Loucy (cell line): ENCODE measurements around the gene TMEM126A.

Experiments
- H2AFZ ChIP-seq: fragments of 200-600 bp; sonication (generic); 2 replicates; pipeline ENCODE4 v1.6.0; 2016; ENCODE audit warnings: antibody characterized with exemption, mild to moderate bottlenecking, low read length, moderate library complexity
- H3F3A ChIP-seq: fragments of 200-600 bp; 2 replicates; pipeline ENCODE4 v1.6.0; 2016; ENCODE audit warnings: antibody characterized with exemption, low read depth, mild to moderate bottlenecking
- H3K27me3 ChIP-seq: fragments of 200-600 bp; sonication (generic); 2 replicates; pipeline ENCODE4 v1.6.1; 2014; ENCODE audit warnings: low read length, mild to moderate bottlenecking; ENCODE audit not compliant: insufficient read depth, poor library complexity, severe bottlenecking
- H3K36me3 ChIP-seq: fragments of 200-600 bp; sonication (generic); 2 replicates; pipeline ENCODE4 v1.6.1; 2016; ENCODE audit warnings: low read length; ENCODE audit not compliant: insufficient read depth
- H3K4me1 ChIP-seq: fragments of 200-600 bp; sonication (generic); 2 replicates; pipeline ENCODE4 v1.5.1; 2014; ENCODE audit warnings: low read length, mild to moderate bottlenecking; ENCODE audit not compliant: insufficient read depth, poor library complexity, severe bottlenecking
- H3K4me2 ChIP-seq: fragments of 200-600 bp; sonication (generic); 2 replicates; pipeline ENCODE4 v1.6.0; 2014; ENCODE audit warnings: antibody characterized with exemption, low read length, low read depth, mild to moderate bottlenecking; ENCODE audit not compliant: poor library complexity, severe bottlenecking
- H3K4me3 ChIP-seq: fragments of 200-600 bp; sonication (generic); 2 replicates; pipeline ENCODE4 v1.5.1; 2014; ENCODE audit warnings: low read length, mild to moderate bottlenecking, mixed read lengths; ENCODE audit not compliant: poor library complexity, severe bottlenecking
- H3K79me2 ChIP-seq: fragments of 200-600 bp; sonication (generic); 2 replicates; pipeline ENCODE4 v1.6.1; 2014; ENCODE audit warnings: low read length; ENCODE audit not compliant: insufficient read depth
- H3K9ac ChIP-seq: fragments of 200-600 bp; sonication (generic); 2 replicates; pipeline ENCODE4 v1.6.0; 2014; ENCODE audit warnings: mild to moderate bottlenecking, low read depth, low read length, moderate library complexity; ENCODE audit not compliant: poor library complexity, severe bottlenecking
- H3K9me2 ChIP-seq: fragments of 200-600 bp; sonication (generic); replicated peaks from 2 replicates; pipeline ENCODE4 v1.6.1; 2016; ENCODE audit warnings: low read depth, low read length, mixed read lengths
- H3K9me3 ChIP-seq: fragments of 200-600 bp; sonication (generic); 2 replicates; pipeline ENCODE4 v1.6.1; 2014; ENCODE audit warnings: mild to moderate bottlenecking, antibody characterized with exemption, low read length, low read depth; ENCODE audit not compliant: insufficient read depth
- H4K20me1 ChIP-seq: fragments of 200-600 bp; sonication (generic); 2 replicates; pipeline ENCODE4 v1.6.0; 2014; ENCODE audit warnings: antibody characterized with exemption, low read length, mild to moderate bottlenecking; ENCODE audit not compliant: insufficient read depth, poor library complexity, severe bottlenecking
- CTCF ChIP-seq: fragments of 200-600 bp; sonication (generic); conservative IDR thresholded peaks from 2 replicates; pipeline ENCODE4 v1.5.1; 2014; ENCODE audit warnings: mild to moderate bottlenecking, antibody characterized with exemption, low read length
- EZH2phosphoT487 ChIP-seq: fragments of 200-600 bp; IDR thresholded peaks from 2 replicates; pipeline ENCODE4 v1.6.1; 2018; ENCODE audit warnings: antibody characterized with exemption, mild to moderate bottlenecking, moderate library complexity, borderline replicate concordance

Gene TMEM126A

GRCh38 chr11:85672105-85672902, 24.5 kb downstream of the TMEM126A start:
- Histone ChIP-seq H4K20me1 (no peaks in the 10 kb centered on the region), H3K4me2 (no peak overlapping the region), H3K9me2 (no peaks in the 10 kb centered on the region), H3K79me2 (no peaks in the 10 kb centered on the region), H3K4me1 (no peaks in the 10 kb centered on the region), H3K27me3 (peaks cover 25% of the 10 kb centered on the region), H3K9me3 (0 out of 2 replicates have a peak, but pooled peaks cover 4% of the 10 kb centered on the region), H3K9ac (no peak overlapping the region), H3K4me3 (no peak overlapping the region), H2AFZ (no peak overlapping the region), H3F3A (no peaks in the 10 kb centered on the region), H3K36me3 (no peaks in the 10 kb centered on the region)
- no peak for TF ChIP-seq EZH2phosphoT487
- TF ChIP-seq CTCF, result no peak

- no peaks in the 10 kb centered on the region for H3K9me2 ChIP-seq
- no peak overlapping the region for H3K9ac ChIP-seq
- no peaks in the 10 kb centered on the region for H3K36me3 ChIP-seq
- no peak overlapping the region for H3K4me2 ChIP-seq
- no peak overlapping the region for H3K4me3 ChIP-seq
- H3K9me3 ChIP-seq, result 0 out of 2 replicates have a peak, but pooled peaks cover 4% of the 10 kb centered on the region
- H3K4me1 ChIP-seq, result no peaks in the 10 kb centered on the region
- no peaks in the 10 kb centered on the region for H4K20me1 ChIP-seq
- H2AFZ ChIP-seq, result no peak overlapping the region
- no peaks in the 10 kb centered on the region for H3F3A ChIP-seq
- TF ChIP-seq CTCF (no peak), EZH2phosphoT487 (no peak)
- peaks cover 29% of the 10 kb centered on the region for H3K27me3 ChIP-seq
- no peaks in the 10 kb centered on the region for H3K79me2 ChIP-seq
Observed at GRCh38 chr11:85673393-85673792, 25.6 kb downstream of the TMEM126A start.

- Histone ChIP-seq H3K4me1 (no peaks in the 10 kb centered on the region), H3K9me3 (no peaks in the 10 kb centered on the region)
- TF ChIP-seq EZH2phosphoT487, result no peak
- no peak for TF ChIP-seq CTCF
Observed at GRCh38 chr11:85679576-85679975, 31.8 kb downstream of the TMEM126A start.

More at GRCh38 chr11:85679576-85679975, 31.8 kb downstream of the TMEM126A start:
- Histone ChIP-seq H3K36me3 (no peaks in the 10 kb centered on the region), H3K79me2 (no peaks in the 10 kb centered on the region), H3K4me2 (no peak overlapping the region), H3F3A (no peaks in the 10 kb centered on the region), H3K9me2 (no peaks in the 10 kb centered on the region), H4K20me1 (no peaks in the 10 kb centered on the region), H3K4me3 (no peak overlapping the region), H3K27me3 (peaks cover 11% of the 10 kb centered on the region), H2AFZ (no peak overlapping the region), H3K9ac (no peak overlapping the region)
